Nucleus accumbens (tissue), 56 donors: ENCODE measurements around the gene TACR2.
A peak's percentile ranks its signal among the peaks of the same experiment; 100 is the strongest.

Experiments used
- DNase-seq, 56 donors: peaks; one replicate each; lab custom pipeline; 2025; lab: John Stamatoyannopoulos, UW

TACR2 gene

DNA sequence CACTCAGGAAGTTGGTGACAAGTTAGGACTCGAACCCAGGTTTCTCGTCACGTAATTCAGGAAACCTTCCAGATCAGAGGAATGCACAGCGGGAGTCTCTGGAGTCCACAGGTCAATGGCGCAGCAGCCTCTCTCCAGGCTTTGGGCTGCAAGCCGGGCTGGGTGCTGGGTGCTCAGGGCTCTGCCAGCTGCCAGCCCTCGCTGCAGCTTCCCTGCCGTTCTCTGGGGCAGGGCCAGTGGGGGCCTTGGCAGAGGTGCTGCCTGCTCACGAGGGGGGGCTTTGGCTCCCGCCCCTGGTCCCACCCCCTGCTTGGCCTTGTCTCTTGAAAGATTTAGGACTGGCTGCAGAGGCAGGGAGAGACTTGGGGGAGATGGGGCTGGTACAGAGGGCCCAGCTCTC is at the start of gene TACR2:
TSS of gene TACR2 (minus strand) at position 224 of the 400 bp plus-strand sequence. CDS start 595 bp downstream, outside the sequence.
- DNase-seq = peak in 1 of 56 donors; percentile 27

GRCh38 chr10:69466158-69466490 is 49.4 kb upstream of the TACR2 start:
- DNase-seq = no peak

DNA sequence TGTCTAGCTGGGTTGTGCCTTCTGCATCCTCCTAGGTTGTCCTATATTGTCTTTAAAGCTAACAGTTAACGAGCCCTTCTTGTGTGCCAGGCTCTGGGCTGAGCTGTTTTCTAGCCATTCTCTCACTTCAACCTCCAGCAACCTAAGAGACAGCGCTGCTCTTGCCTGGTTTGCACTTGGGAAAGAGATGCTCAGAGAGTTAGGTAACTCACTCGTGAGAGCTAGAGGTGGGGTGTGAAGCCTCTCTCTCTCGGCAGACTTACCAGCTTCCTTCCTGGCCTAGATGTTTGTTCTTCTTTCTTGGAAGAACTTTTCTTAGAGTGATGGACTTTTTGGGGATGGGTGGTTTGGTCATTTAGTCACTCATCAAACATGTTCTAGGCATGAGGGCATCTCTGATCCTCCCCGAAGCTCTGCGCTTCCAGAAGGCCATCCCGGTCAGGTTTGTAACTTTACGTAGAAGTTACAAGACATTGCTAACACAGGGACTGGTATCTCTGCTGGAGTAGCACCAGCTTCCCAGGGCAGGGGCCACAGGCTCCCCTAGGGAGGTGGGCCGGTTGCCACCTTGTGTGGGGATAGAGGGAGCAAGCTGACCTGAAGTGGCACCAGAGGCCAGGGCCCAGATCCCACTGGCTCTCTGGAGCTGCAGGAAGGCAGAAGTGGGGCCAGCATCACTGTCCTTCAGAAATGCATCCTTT is 48.9 kb upstream of the TACR2 start:
- no peak for DNase-seq

- peak in 20 of 56 donors; percentile 16 to 67 (median 36) for DNase-seq
Measured at GRCh38 chr10:69464801-69465401, 48.2 kb upstream of the TACR2 start.

- DNase-seq = no peak
Measured at GRCh38 chr10:69464401-69464800, 47.7 kb upstream of the TACR2 start.

DNA sequence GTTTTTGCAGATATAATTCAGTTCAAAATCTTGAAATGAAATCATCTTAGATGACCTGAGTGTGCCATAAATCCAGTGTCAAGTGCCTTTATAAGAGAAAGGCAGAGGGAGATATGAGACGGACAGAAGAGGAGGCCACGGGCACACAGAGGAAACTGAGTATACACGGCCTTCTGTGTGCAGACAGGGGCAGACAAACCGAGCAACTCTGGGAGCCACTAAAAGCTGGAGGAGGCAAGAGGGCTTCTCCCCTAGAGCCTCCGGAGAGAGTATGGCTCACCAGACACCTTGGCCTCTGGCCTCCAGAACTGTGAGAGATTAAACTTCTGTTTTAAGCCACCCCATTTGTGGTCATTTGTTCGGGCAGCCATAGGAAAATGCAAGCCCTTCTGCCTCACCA is 47.2 kb upstream of the TACR2 start:
- no peak for DNase-seq

GRCh38 chr10:69461243-69462025 is 44.7 kb upstream of the TACR2 start:
- DNase-seq = no peak

- no peak for DNase-seq
Measured at GRCh38 chr10:69460576-69461242, 44.0 kb upstream of the TACR2 start.

DNA sequence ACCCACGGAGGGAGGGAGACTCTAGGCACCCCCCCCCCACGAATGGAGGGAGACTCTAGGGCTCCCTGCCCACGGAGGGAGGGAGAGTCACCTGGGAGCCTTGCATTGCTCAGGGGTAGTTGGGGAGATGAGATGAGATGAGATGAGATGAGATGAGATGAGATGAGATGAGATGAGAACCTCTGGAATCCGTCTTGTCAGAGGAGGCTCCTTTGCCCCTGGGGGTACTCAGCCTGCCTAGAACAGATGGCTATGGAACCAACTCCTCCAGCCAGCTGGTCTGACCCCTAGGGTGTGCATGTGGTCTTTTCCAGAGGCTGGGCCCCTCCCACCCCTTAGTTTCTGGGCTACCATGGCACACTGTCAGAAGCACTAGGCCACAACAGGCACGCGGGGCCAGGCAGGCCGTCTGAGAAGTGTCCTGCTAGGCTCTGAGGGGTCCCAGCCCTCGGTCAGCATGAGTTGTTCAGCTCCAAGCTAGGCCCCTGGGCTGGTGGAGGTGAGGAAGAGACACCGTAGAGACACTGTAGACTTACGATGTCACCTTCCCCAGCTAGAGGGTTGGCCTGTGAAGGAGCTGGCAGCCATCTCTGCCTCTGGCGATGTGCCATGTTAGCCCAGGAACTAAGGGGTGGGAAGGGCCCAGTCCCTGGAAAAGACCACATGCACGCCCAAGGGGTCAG is 43.3 kb upstream of the TACR2 start:
- peak in 1 of 56 donors; percentile 25 for DNase-seq

GRCh38 chr10:69459101-69459790 is 42.5 kb upstream of the TACR2 start:
- DNase-seq = no peak

GRCh38 chr10:69458430-69459100 is 41.8 kb upstream of the TACR2 start:
- DNase-seq = peak in 37 of 56 donors; percentile 22 to 73 (median 51)

- no peak for DNase-seq
Measured at GRCh38 chr10:69457771-69458237, 41.1 kb upstream of the TACR2 start.

DNA sequence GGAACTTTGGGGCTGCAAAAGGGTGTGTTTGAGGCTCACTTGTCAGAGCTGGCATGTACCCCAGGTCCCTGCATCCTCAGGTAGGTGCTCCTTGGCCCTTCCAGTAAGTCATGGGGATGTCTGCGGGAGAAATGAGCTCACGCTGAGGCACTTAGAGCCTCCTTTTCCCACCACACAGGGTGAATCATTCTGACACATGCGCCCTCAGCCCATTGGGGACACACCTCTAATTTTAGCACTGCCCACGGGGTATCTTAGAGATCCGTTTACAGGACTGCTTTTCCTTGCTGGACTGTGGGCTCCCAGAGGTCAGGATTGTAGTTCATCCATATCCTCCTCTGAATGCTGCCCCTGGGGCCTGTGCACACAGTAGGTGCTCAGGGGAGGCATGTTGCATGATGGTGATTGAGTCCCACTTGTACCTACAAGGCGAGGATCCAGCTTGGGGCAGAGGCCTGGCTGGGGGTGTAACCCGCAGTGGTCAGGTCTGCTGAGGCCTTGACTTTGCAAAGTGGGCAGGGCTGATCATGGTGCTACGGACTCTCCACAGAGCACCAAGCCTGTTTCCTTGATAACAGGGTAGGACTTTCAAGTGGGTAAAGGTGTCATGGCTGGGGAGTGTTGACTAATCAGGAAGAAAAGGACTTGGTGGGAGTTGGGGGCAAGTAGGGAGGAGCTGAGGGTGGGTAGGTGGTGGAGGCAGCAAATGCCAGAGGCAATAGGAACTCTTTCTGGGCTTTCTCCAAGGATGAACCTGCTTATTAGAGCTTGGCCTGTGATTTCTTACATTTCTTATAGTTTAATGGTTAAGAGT is 40.4 kb upstream of the TACR2 start:
- DNase-seq = no peak

GRCh38 chr10:69455006-69455763 is 38.5 kb upstream of the TACR2 start:
- DNase-seq = no peak

DNA sequence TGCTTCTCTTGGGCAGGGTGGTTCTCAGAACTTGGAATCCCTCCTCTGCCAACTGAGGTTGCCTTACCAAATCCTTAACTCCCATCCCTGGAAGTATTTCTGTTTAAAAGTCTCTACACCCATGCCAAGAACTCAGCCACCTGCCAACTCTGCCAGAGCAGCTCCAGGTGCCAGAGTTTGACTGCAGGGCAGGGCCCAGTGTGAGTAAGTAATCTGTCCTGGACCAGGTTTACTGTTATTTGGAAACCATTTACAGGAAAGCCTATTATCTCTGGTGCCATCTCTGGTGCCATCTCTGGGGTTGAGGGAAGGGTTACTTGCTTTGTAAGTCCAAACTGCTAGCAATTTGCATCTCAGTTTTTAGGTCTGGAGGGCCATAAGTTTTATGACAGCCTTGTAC is 37.1 kb upstream of the TACR2 start:
- no peak for DNase-seq

DNA sequence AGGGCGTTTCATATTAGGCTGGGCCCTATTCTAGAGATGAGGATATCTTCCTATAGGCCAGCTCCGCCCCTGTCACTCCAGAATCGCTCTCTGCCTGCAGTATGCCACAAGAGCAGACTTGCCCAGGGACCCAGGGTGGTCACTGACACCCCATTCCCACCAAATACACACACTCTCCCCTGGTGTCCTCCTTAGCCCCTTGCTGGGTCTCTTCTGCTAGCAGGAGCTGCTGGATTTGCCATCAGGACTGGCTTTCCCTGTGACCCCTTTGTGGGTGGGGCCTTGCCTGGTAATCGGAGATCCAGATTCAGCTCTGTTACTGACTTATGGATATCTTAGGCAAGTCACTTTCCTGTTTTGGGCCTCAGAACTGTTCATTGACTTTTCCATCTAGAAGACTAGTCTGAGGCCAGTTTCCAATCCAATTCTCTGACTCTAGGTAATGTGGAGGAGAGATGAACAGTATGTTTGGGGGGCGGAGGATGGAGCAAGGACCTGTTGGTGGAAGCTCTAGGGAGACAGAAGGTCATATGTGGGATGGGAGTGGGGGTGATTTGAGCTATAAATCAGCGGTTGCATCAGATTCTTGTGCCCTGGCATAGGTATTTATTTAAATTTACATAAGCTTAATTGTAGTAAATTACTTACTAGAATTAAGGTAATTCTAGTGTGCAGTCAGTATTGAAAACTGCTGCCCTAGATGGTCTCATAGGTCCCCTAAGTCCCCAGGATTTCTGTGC is 36.1 kb upstream of the TACR2 start:
- no peak for DNase-seq

GRCh38 chr10:69451784-69452251 is 35.1 kb upstream of the TACR2 start:
- peak in 1 of 56 donors; percentile 37 for DNase-seq
